IPS-15b (cell line): ENCODE results near the gene FNDC3B.

ENCODE experiments used
- H3K27me3 ChIP-seq: one replicate; pipeline ENCODE4 v1.6.1; 2013; ENCODE audit warnings: low read length; ENCODE audit not compliant: control insufficient read depth, insufficient read depth
- H3K36me3 ChIP-seq: one replicate; pipeline ENCODE4 v1.6.1; 2013; ENCODE audit warnings: low read length; ENCODE audit not compliant: control insufficient read depth, insufficient read depth
- H3K4me1 ChIP-seq: one replicate; pipeline ENCODE4 v1.6.1; 2013; ENCODE audit warnings: mild to moderate bottlenecking, low read length; ENCODE audit not compliant: control insufficient read depth, insufficient read depth
- H3K4me3 ChIP-seq: one replicate; pipeline ENCODE4 v1.5.1; 2013; ENCODE audit warnings: low read depth, low read length
- H3K9ac ChIP-seq: one replicate; pipeline ENCODE4 v1.6.1; 2013; ENCODE audit warnings: low read depth, mild to moderate bottlenecking, low read length
- H3K9me3 ChIP-seq: one replicate; pipeline ENCODE4 v1.6.1; 2013; ENCODE audit warnings: mild to moderate bottlenecking, low read length; ENCODE audit not compliant: control insufficient read depth, insufficient read depth

FNDC3B gene

GRCh38 chr3:172444821-172445220, 405.4 kb downstream of the FNDC3B start:
- peaks cover 53% of the 10 kb centered on the region for H3K27me3 ChIP-seq

GRCh38 chr3:172446198-172446597, 406.8 kb downstream of the FNDC3B start:
- no peaks in the 10 kb centered on the region for H3K36me3 ChIP-seq
- no peaks in the 10 kb centered on the region for H3K4me1 ChIP-seq
- H3K4me3 ChIP-seq = no peak overlapping the region
- no peaks in the 10 kb centered on the region for H3K9me3 ChIP-seq
- H3K9ac ChIP-seq = no peak overlapping the region
- peaks cover 67% of the 10 kb centered on the region for H3K27me3 ChIP-seq

More at GRCh38 chr3:172444821-172445220, 405.4 kb downstream of the FNDC3B start:
- Histone ChIP-seq H3K9ac (no peak overlapping the region), H3K36me3 (no peaks in the 10 kb centered on the region), H3K9me3 (no peaks in the 10 kb centered on the region), H3K4me3 (no peak overlapping the region), H3K4me1 (no peaks in the 10 kb centered on the region)

GRCh38 chr3:172447611-172448579, 408.5 kb downstream of the FNDC3B start, which contains the start of gene GHSR:
TSS of gene GHSR (minus strand) at chr3:172448456. CDS start at chr3:172448413, 43 bp downstream.
- no peaks in the 10 kb centered on the region for H3K4me1 ChIP-seq
- H3K36me3 ChIP-seq = no peaks in the 10 kb centered on the region
- peaks cover 73% of the 10 kb centered on the region for H3K27me3 ChIP-seq
- H3K4me3 ChIP-seq = peak within 1 kb of the TSS; percentile 60
- no peak within 1 kb of the TSS for H3K9ac ChIP-seq
- no peaks in the 10 kb centered on the region for H3K9me3 ChIP-seq

GRCh38 chr3:172448661-172449465, 409.5 kb downstream of the FNDC3B start:
- Histone ChIP-seq H3K4me1 (no peaks in the 10 kb centered on the region), H3K27me3 (peaks cover 73% of the 10 kb centered on the region), H3K9me3 (no peaks in the 10 kb centered on the region), H3K4me3 (peak overlapping the region; percentile 60), H3K36me3 (no peaks in the 10 kb centered on the region), H3K9ac (no peak overlapping the region)

GRCh38 chr3:172449466-172450149, 410.2 kb downstream of the FNDC3B start:
- Histone ChIP-seq H3K36me3 (no peaks in the 10 kb centered on the region), H3K9ac (no peak overlapping the region), H3K27me3 (peaks cover 72% of the 10 kb centered on the region), H3K4me3 (peak overlapping the region; percentile 60), H3K9me3 (no peaks in the 10 kb centered on the region), H3K4me1 (no peaks in the 10 kb centered on the region)
